Transverse colon (tissue), 4 donors: ENCODE results near the gene NCF1.
"Not testable (repeated sequence)": the region's sequence is repeated elsewhere in the genome, so short reads cannot be mapped to it uniquely, and the experiment has no call there.

Experiments used
- CTCF ChIP-seq, 5 experiments: fragments of 200-600 bp in 3 of 5; fragments of 450-650 bp in 2 of 5; sonication (generic) in 3 of 5; IDR thresholded peaks; 1 replicate in 2 of 5; 2 replicates in 3 of 5; pipeline ENCODE4 v1.5.1; 2016 to 2017; ENCODE audit warnings: antibody characterized with exemption in 5 of 5, inconsistent platforms in 3 of 5, mild to moderate bottlenecking in 2 of 5, moderate library complexity in 1 of 5
- EP300 ChIP-seq: sonication (generic); formaldehyde crosslinking; IDR thresholded peaks from one replicate; pipeline ENCODE4 v1.6.1; 2017; ENCODE audit warnings: antibody characterized with exemption, low read depth
- POLR2A ChIP-seq: fragments of 450-650 bp; IDR thresholded peaks from one replicate; pipeline ENCODE4 v1.6.1; 2016; ENCODE audit warnings: antibody characterized with exemption, mild to moderate bottlenecking, moderate library complexity
- POLR2AphosphoS5 ChIP-seq, 3 donors: sonication (generic); formaldehyde crosslinking; IDR thresholded peaks; one replicate each; pipeline ENCODE4 v1.6.1; 2016; ENCODE audit warnings: antibody characterized with exemption in 3 of 3

GRCh38 chr7:74739974-74740703, 33.7 kb upstream of the NCF1 start:
- not testable (repeated sequence) for TF ChIP-seq CTCF (IDR thresholded peaks at IDR 0.05); POLR2A; EP300; POLR2AphosphoS5 (IDR thresholded peaks at IDR 0.05)
